Pancreas (tissue), 10 donors: ENCODE measurements around the gene DNASE1L1. TPM values are rescaled to one million over a fixed set of nuclear protein-coding genes. Genes with fewer than 3 reads are reported as not detected.

Source experiments
- ATAC-seq, 4 donors: fragments of 200-7000 bp; cut with Tn5 transposase; one replicate each; pipeline versions ENCODE4 v1.8.0 to v1.9.1; 2020; ENCODE audit warnings: mild to moderate bottlenecking in 4 of 4, moderate library complexity in 4 of 4
- DNase-seq, 6 donors: peaks; one replicate each; pipeline ENCODE4 v3.0.0-alpha.2; 2020
- FAIRE-seq: peaks from 2 replicates; lab custom pipeline; 2012; peaks lifted over from hg19 to GRCh38; lab: Jason Lieb, UNC
- H3K27ac ChIP-seq, 4 donors: fragments of 200-600 bp; sonication (generic); 1 replicate in 3 of 4; 2 replicates in 1 of 4; pipeline versions ENCODE4 v1.5.0 to v1.8.0; 2020
- H3K27me3 ChIP-seq, 4 donors: fragments of 200-600 bp; one replicate each; pipeline ENCODE4 v1.8.0; 2021
- H3K36me3 ChIP-seq, 3 donors: fragments of 200-600 bp; sonication (generic) in 1 of 3; one replicate each; pipeline versions ENCODE4 v1.5.0 to v1.8.0; 2020 to 2021
- H3K4me1 ChIP-seq, 3 donors: fragments of 200-600 bp; one replicate each; pipeline ENCODE4 v1.8.0; 2021
- H3K4me3 ChIP-seq, 4 donors: fragments of 200-600 bp; sonication (generic) in 2 of 4; one replicate each; pipeline versions ENCODE4 v1.5.0 to v1.8.0; 2020 to 2021
- H3K9me3 ChIP-seq, 4 donors: fragments of 200-600 bp; one replicate each; pipeline ENCODE4 v1.8.0; 2021
- WGBS, 2 donors: extraction: QIAGEN DNeasy Blood & Tissue Kit; methylation state at CpG; one replicate each; pipeline ENCODE4 v1.1.7; 2013; 5-methylcytosine and 5-hydroxymethylcytosine counted together
- intact Hi-C, 3 donors: fragments of 100-400 bp; cut with DNase I; formaldehyde crosslinking; loops; one replicate each; pipeline versions ENCODE4 v1.11.1 to v1.14.2; 2022
- polyA plus RNA-seq, 2 donors: library from polyadenylated mRNA; stranded (reverse); fragments of 200-250 nt; gene quantifications; one replicate each; pipeline ENCODE4 v1.2.3, GENCODE V29; 2013
- total RNA-seq, 6 donors: library from RNA; stranded (reverse); fragmentation: NEBNext Ultra II Directional in 4 of 6; extraction: Animal tissue kit (Norgen Biotek cat#: 25700) in 4 of 6; gene quantifications; one replicate each; pipeline versions ENCODE4 v1.2.1 to v1.2.4, GENCODE V29; 2021 to 2023
- TF ChIP-seq, protein P1 (sequence below), 4 donors: fragments of 200-600 bp; sonication (generic) in 3 of 4; IDR thresholded peaks; one replicate each; pipeline versions ENCODE4 v1.5.0 to v1.8.0; 2021; ENCODE audit warnings: antibody characterized with exemption in 4 of 4
- donor health status: healthy with polysubstance abuse.
- donor health status: DM: no; HTN: no; CAD: no; lungs with moderate emphysema.
- donor health status: DM: no; HTN: no; CAD: no.
- donor health status: control.
- donor health status: control.
- donor health status: Bipolar disorder and iron deficiency.
- donor health status: DM: yes; HTN: yes; CAD: no.
- donor health status: DM: no; HTN: no; CAD: no.
- donor health status: DM: no; HTN: no; CAD: no.
- donor health status: DM: yes; HTN: yes; CAD: no.

DNASE1L1 gene
- total and polyA plus RNA-seq, 8 donors: 5.1 to 16.5 (median 9.4) TPM

DNA sequence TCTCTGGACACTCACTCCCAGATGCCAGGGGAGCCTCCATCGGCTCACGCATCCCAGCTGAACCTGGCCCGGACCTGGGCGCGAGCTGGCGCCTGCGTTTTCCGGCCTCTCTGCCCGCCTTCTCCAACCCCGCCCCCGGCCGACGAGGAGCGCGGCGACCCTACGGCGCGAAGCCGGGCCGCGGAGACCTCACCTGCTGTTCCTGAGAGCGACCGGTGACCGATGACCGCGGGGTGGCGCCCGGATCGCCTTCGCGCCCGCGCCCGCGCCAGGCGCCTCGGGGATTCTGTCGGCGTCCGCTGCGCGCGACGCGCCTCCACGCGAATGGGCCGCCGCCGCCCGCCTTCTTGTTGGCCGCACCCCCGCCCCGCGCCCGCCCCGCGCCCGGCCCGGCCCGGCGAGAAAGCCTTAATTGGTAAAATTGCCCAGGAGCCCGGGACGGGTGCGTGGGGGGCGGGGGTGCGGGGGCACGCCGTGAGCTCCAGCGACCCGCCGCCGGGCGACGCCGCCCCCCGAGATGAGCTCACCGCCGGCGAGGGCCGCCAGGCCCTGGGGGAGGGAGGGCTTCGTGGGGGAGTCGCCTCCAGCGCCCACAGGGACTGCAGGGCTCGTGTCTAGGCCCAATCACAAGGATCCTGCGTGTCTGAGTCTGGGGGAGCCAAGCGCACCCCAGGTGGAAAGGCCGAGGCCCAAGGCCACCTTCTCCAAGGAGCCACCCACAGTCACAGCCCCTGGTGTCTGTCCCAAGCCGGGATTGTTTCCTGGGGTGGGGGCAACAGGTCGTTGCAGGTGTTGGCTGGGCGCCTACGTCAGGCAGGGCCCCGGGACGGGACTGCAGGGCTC is 34.5 kb downstream of the DNASE1L1 start, which contains the start of gene FLNA:
Gene FLNA, minus strand, starts transcription at position 322 of the 843 bp plus-strand sequence. CDS start 3,389 bp downstream, outside the sequence.
- Histone ChIP-seq H3K4me3 (peak within 1 kb of the TSS in 3 of 4 donors; percentile 24 to 41 (median 36)), H3K4me1 (peaks cover 0 to 6% (median 0%) of the 10 kb centered on the region in 3 donors), H3K9me3 (no peaks in the 10 kb centered on the region), H3K27ac (peak within 1 kb of the TSS; percentile 42 to 63 (median 55)), H3K27me3 (no peaks in the 10 kb centered on the region), H3K36me3 (no peaks in the 10 kb centered on the region)
- TF ChIP-seq, protein P1, sequence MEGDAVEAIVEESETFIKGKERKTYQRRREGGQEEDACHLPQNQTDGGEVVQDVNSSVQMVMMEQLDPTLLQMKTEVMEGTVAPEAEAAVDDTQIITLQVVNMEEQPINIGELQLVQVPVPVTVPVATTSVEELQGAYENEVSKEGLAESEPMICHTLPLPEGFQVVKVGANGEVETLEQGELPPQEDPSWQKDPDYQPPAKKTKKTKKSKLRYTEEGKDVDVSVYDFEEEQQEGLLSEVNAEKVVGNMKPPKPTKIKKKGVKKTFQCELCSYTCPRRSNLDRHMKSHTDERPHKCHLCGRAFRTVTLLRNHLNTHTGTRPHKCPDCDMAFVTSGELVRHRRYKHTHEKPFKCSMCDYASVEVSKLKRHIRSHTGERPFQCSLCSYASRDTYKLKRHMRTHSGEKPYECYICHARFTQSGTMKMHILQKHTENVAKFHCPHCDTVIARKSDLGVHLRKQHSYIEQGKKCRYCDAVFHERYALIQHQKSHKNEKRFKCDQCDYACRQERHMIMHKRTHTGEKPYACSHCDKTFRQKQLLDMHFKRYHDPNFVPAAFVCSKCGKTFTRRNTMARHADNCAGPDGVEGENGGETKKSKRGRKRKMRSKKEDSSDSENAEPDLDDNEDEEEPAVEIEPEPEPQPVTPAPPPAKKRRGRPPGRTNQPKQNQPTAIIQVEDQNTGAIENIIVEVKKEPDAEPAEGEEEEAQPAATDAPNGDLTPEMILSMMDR (IDR thresholded peaks at IDR 0.05): no peak
- intact Hi-C loops: no loop called here
- no peak for ATAC-seq
- 2 to 32% methylated on average over 82 to 95 of the region's 95 CpGs for WGBS, 2 donors
- DNase-seq: peak in 4 of 6 donors; percentile 49 to 76 (median 66)
- FAIRE-seq: no peak

DNA sequence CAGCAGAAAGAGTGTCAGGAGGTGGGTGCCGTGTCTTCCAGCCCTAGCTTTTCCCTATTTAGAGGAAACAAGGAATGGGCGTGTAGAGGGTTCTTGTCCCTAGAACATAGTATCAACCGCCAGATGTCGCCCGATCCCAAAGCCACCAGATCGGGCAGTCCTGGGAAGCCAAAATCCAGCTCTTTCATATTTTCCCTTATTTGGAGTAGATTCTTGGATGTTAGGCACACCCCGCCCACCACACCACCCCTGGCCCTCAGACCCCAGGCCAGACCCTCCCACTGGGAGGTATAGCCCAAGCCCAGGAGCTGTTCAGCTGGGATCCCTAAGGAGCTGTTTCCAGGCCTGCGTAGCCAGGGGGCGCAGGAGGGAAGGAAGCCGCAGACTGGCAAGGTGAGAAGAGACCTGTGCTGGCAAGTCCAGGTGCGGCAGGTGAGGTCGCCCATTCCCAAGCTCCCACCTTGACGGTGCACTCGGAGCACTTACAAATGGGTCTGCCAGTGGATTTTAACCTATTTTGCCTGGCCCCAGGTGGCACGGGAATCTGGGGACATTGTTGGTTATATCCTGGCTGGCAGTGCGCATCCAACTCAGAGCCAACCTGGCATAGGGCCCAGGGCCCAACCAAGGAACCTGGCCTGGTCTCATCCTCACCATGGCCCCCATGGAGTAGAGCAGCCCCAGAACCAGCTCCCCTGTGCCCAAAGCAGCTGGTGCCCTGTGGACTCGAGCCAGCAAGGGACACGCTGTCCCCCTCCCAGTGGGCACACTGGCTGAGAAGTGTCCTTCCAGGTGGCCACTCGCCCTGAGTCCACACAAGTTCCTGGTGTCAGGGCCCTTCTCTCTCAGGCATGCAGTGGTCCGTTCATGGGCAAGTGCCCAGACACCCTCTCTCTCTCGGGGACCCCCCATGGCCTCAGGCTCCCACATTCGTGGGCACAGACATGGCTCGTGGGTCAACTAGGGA is 35.4 kb downstream of the DNASE1L1 start:
- no peaks in the 10 kb centered on the region for H3K27me3 ChIP-seq
- intact Hi-C loops: no loop called here
- DNase-seq: peak in 5 of 6 donors; percentile 73 to 78 (median 75)
- FAIRE-seq: no peak
- no peaks in the 10 kb centered on the region for H3K36me3 ChIP-seq
- ATAC-seq: peak; percentile 29 to 59 (median 50)
- 7 to 41% methylated on average over 23 of the region's 23 CpGs for WGBS, 2 donors
- H3K27ac ChIP-seq: peak overlapping the region; percentile 42 to 63 (median 55)
- H3K9me3 ChIP-seq: no peaks in the 10 kb centered on the region
- TF ChIP-seq, protein P1 (IDR thresholded peaks at IDR 0.05): peak; percentile 16 to 44 (median 32)
- peak overlapping the region in 3 of 4 donors; percentile 24 to 41 (median 36) for H3K4me3 ChIP-seq
- H3K4me1 ChIP-seq: peaks cover 0 to 6% (median 0%) of the 10 kb centered on the region in 3 donors

DNA sequence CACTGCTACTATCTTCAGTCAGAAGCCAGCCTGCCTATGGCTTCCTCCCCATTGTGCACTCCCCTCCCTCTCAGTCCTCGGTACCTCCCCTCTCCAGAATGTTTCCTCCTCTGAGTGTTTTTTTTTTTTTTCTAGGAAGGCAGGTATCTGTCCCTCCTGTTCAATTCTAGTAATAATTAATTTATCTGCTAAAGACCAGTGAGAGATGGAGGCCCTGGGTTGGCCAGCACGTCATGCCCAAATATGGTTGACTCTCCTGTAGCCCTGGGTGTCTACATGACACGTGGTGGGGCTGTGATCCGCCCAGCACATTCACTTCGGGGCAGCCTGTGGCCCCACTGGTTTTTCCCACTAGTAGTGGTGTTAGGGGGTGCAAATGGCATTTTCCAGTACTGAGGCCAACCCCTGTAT is 36.4 kb downstream of the DNASE1L1 start:
- H3K27ac ChIP-seq: peak overlapping the region in 2 of 4 donors; percentile 13 to 63
- H3K4me1 ChIP-seq: peaks cover 0 to 6% (median 0%) of the 10 kb centered on the region in 3 donors
- no peaks in the 10 kb centered on the region for H3K27me3 ChIP-seq
- WGBS, 2 donors: 42 to 50% methylated on average over 5 of the region's 5 CpGs
- FAIRE-seq: no peak
- H3K9me3 ChIP-seq: no peaks in the 10 kb centered on the region
- no peak overlapping the region for H3K4me3 ChIP-seq
- no peaks in the 10 kb centered on the region for H3K36me3 ChIP-seq
- DNase-seq: no peak
- ATAC-seq: no peak
- intact Hi-C loops: no loop called here
- TF ChIP-seq, protein P1 (IDR thresholded peaks at IDR 0.05): no peak

DNA sequence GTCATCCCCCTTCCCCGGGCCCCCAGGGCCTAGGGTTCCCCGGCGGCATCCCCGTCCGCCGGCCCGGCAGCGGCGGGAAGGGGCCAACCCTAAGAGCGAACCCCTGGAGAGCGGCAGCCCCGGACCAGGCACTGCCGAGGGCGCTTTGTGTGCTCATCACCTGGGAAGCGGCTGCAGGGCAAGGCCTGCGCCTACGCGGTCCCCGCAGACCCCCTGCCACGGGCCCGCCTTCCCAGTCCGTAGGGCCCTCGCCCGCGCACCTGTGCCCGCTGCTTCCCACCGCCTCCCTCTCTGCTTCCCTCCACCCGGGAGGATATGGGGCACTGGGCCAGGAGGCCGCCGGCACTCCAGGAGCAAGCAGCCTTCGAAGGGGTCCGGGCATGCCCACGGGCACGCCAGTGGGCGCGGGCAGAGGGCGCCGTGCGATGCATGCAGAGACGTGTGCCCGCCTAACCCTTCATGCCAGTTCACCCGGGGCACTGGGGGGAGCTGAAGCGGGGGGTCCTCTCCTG is 37.2 kb downstream of the DNASE1L1 start:
- Histone ChIP-seq H3K4me1 (peaks cover 0 to 6% (median 0%) of the 10 kb centered on the region in 3 donors), H3K27ac (peak overlapping the region; percentile 33 to 61 (median 42)), H3K4me3 (peak overlapping the region in 3 of 4 donors; percentile 14 to 55 (median 31)), H3K36me3 (no peaks in the 10 kb centered on the region), H3K27me3 (no peaks in the 10 kb centered on the region), H3K9me3 (no peaks in the 10 kb centered on the region)
- FAIRE-seq: no peak
- TF ChIP-seq, protein P1 (IDR thresholded peaks at IDR 0.05): no peak
- DNase-seq: no peak
- intact Hi-C loops: no loop called here
- ATAC-seq: no peak
- WGBS, 2 donors: 45 to 51% methylated on average over 30 to 43 of the region's 43 CpGs
